Muscle of leg (tissue), 11 donors: ENCODE results near the gene SEC11A. TPM values are rescaled to one million over a fixed set of nuclear protein-coding genes. Genes with fewer than 3 reads are reported as not detected.

ENCODE experiments used
- DNase-seq: peaks from one replicate; pipeline ENCODE4 v3.0.0; 2013
- H3K27ac ChIP-seq: one replicate; pipeline ENCODE4 v1.5.1; 2013; ENCODE audit warnings: mild to moderate bottlenecking, low read length, control low read depth
- H3K27me3 ChIP-seq: one replicate; pipeline ENCODE4 v1.6.1; 2013; ENCODE audit warnings: low read length; ENCODE audit not compliant: control insufficient read depth, insufficient read depth
- H3K36me3 ChIP-seq: one replicate; pipeline ENCODE4 v1.6.1; 2013; ENCODE audit warnings: low read length; ENCODE audit not compliant: control insufficient read depth, insufficient read depth
- H3K4me1 ChIP-seq: one replicate; pipeline ENCODE4 v1.6.1; 2013; ENCODE audit warnings: low read length; ENCODE audit not compliant: control insufficient read depth, insufficient read depth
- H3K4me3 ChIP-seq: one replicate; pipeline ENCODE4 v1.5.1; 2013; ENCODE audit warnings: low read length, control low read depth
- H3K9me3 ChIP-seq: replicated peaks from 2 replicates; pipeline ENCODE4 v1.6.1; 2013; ENCODE audit warnings: low read depth, low read length; ENCODE audit not compliant: control insufficient read depth
- WGBS: methylation state at CpG from one replicate; pipeline ENCODE4 v1.1.5; 2013; ENCODE audit warnings: missing lambda C conversion rate; ENCODE audit not compliant: insufficient coverage; 5-methylcytosine and 5-hydroxymethylcytosine counted together
- polyA plus RNA-seq, 8 donors: library from polyadenylated mRNA; unstranded; fragments of 120-200 nt; gene quantifications; one replicate each; pipeline versions ENCODE4 v1.2.1 to v1.2.3, GENCODE V29; 2013; ENCODE audit warnings: inconsistent platforms in 1 of 8, low replicate concordance in 1 of 8; ENCODE audit not compliant: insufficient read length in 8 of 8, insufficient read depth in 1 of 8
- total RNA-seq: library from RNA; stranded (reverse); fragments of 120-200 nt; gene quantifications from one replicate; pipeline ENCODE4 v1.2.4, GENCODE V29; 2013

Gene SEC11A
- total and polyA plus RNA-seq, 9 donors = 290 to 320 (median 295) TPM

GRCh38 chr15:84631706-84632272, 84.2 kb downstream of the SEC11A start:
- 77% methylated on average over 2 of the region's 7 CpGs for WGBS
- H3K27ac ChIP-seq = peak overlapping the region; percentile 86
- peaks cover 22% of the 10 kb centered on the region for H3K4me1 ChIP-seq
- DNase-seq = no peak
- H3K36me3 ChIP-seq = peaks cover 9% of the 10 kb centered on the region
- H3K27me3 ChIP-seq = no peaks in the 10 kb centered on the region
- H3K9me3 ChIP-seq = no peaks in the 10 kb centered on the region
- H3K4me3 ChIP-seq = peak overlapping the region; percentile 82

DNA sequence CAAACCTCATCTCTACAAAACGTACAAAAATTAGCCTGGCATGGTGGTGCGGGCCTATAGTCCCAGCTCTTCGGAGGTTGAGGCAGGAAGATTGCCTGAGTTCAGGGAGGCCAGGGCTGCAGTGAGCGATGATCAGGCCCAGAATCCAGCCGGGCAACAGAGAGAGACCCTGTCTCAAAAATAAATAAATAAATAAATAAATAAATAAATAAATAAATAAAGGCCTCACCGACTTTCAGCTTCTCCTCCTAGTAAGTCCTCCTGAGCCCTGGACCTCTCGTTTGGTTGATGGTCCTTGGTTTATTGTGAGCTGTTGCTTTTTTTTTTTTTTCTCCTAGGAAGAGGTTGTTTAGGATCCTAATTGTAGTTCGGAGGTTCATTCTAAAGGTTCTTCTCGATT, 86.9 kb downstream of the SEC11A start:
- 100% methylated on average over 1 of the region's 9 CpGs for WGBS
- no peaks in the 10 kb centered on the region for H3K27me3 ChIP-seq

GRCh38 chr15:84625123-84625522, 90.8 kb downstream of the SEC11A start:
- no peak overlapping the region for H3K27ac ChIP-seq
- DNase-seq = no peak

More for the DNA sequence above, 86.9 kb downstream of the SEC11A start:
- Histone ChIP-seq H3K4me3 (no peak overlapping the region), H3K9me3 (no peaks in the 10 kb centered on the region), H3K27ac (no peak overlapping the region), H3K4me1 (peaks cover 22% of the 10 kb centered on the region), H3K36me3 (no peaks in the 10 kb centered on the region)
- DNase-seq = no peak

GRCh38 chr15:84624359-84624758, 91.6 kb downstream of the SEC11A start:
- DNase-seq = no peak
- Histone ChIP-seq H3K9me3 (peaks cover 34% of the 10 kb centered on the region), H3K4me1 (no peaks in the 10 kb centered on the region), H3K27ac (no peak overlapping the region), H3K4me3 (no peak overlapping the region), H3K36me3 (peaks cover 25% of the 10 kb centered on the region), H3K27me3 (no peaks in the 10 kb centered on the region)
- WGBS = 78% methylated on average over 5 of the region's 7 CpGs

More at GRCh38 chr15:84625123-84625522, 90.8 kb downstream of the SEC11A start:
- H3K36me3 ChIP-seq = peaks cover 25% of the 10 kb centered on the region
- no peak overlapping the region for H3K4me3 ChIP-seq
- WGBS = 100% methylated on average over 1 of the region's 2 CpGs
- H3K4me1 ChIP-seq = no peaks in the 10 kb centered on the region
- H3K9me3 ChIP-seq = peaks cover 27% of the 10 kb centered on the region
- no peaks in the 10 kb centered on the region for H3K27me3 ChIP-seq

DNA sequence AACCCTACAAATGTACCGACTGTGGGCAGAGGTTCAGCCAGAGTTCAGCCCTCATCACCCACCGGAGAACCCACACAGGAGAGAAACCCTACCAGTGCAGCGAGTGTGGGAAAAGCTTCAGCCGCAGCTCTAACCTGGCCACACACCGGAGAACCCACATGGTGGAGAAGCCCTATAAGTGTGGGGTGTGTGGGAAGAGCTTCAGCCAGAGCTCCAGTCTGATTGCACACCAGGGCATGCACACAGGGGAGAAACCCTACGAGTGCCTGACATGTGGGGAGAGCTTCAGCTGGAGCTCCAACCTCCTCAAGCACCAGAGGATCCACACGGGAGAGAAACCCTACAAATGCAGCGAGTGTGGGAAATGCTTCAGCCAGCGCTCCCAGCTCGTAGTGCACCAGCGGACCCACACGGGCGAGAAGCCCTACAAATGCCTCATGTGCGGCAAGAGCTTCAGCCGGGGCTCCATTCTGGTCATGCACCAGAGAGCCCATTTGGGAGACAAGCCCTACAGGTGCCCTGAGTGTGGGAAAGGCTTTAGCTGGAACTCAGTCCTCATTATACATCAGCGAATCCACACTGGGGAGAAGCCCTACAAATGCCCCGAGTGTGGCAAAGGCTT, 94.5 kb downstream of the SEC11A start:
- no peak for DNase-seq
- no peaks in the 10 kb centered on the region for H3K27me3 ChIP-seq
- peaks cover 35% of the 10 kb centered on the region for H3K9me3 ChIP-seq
- H3K4me3 ChIP-seq = no peak overlapping the region
- no peak overlapping the region for H3K27ac ChIP-seq
- peaks cover 28% of the 10 kb centered on the region for H3K36me3 ChIP-seq
- WGBS = 98% methylated on average over 11 of the region's 17 CpGs
- H3K4me1 ChIP-seq = no peaks in the 10 kb centered on the region

DNA sequence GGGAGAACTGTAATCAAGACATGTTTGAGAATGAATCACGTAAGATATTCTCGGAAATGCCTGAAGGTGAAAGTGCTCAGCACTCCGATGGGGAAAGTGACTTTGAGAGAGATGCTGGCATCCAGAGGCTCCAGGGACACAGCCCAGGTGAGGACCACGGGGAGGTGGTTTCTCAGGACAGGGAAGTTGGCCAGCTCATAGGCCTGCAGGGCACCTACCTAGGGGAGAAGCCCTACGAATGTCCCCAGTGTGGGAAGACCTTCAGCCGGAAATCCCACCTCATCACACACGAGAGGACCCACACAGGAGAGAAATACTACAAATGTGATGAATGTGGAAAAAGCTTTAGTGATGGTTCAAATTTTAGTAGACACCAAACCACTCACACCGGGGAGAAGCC, 95.3 kb downstream of the SEC11A start:
- Histone ChIP-seq H3K36me3 (peaks cover 31% of the 10 kb centered on the region), H3K27ac (no peak overlapping the region), H3K4me1 (no peaks in the 10 kb centered on the region), H3K4me3 (no peak overlapping the region), H3K27me3 (no peaks in the 10 kb centered on the region), H3K9me3 (peaks cover 35% of the 10 kb centered on the region)
- 98% methylated on average over 4 of the region's 8 CpGs for WGBS
- DNase-seq = no peak

Other genes with a start within 250 kb of the SEC11A start
- 11.5 TPM for gene ZSCAN2, start 115.1 kb downstream of the SEC11A start, total RNA-seq
- gene ZSCAN2, start 115.1 kb downstream of the SEC11A start, polyA plus RNA-seq = 10 to 100 TPM; 10.5 to 13.0 (median 12.2) TPM
- gene WDR73, start 61.9 kb downstream of the SEC11A start, total RNA-seq = 17.9 TPM
- gene WDR73, start 61.9 kb downstream of the SEC11A start, polyA plus RNA-seq = 10 to 100 TPM; 12.8 to 21.3 (median 18.1) TPM
- 3.0 TPM for gene NMB, start 57.9 kb downstream of the SEC11A start, total RNA-seq
- 1 to 10 TPM; 1.4 to 1.9 (median 1.6) TPM for gene NMB, start 57.9 kb downstream of the SEC11A start, polyA plus RNA-seq
- 9.0 TPM for gene ZNF592, start 32.5 kb upstream of the SEC11A start, total RNA-seq
- gene ZNF592, start 32.5 kb upstream of the SEC11A start, polyA plus RNA-seq = 10 to 100 TPM; 17.4 to 23.1 (median 20.7) TPM
- 35.9 TPM for gene ALPK3, start 101.2 kb upstream of the SEC11A start, total RNA-seq
- gene ALPK3, start 101.2 kb upstream of the SEC11A start, polyA plus RNA-seq = 100 to 1,000 TPM in 1 of 8 donors, 10 to 100 TPM in 7; 55.3 to 106 (median 69.6) TPM
- 0.35 TPM for gene SLC28A1, start 168.5 kb upstream of the SEC11A start, total RNA-seq
- gene SLC28A1, start 168.5 kb upstream of the SEC11A start, polyA plus RNA-seq = 1 to 10 TPM in 1 of 8 donors, under 1 TPM in 7; 0.25 to 1.5 (median 0.40) TPM